Fibroblast of lung (primary cell): ENCODE results near the gene PHLDB1.

Source experiments
- EZH2 ChIP-seq: IDR thresholded peaks from 2 replicates; pipeline ENCODE4 v1.5.1; 2012; ENCODE audit warnings: low read length, control low read depth, mild to moderate bottlenecking; ENCODE audit errors: missing control alignments
- TF ChIP-seq, protein P1 (sequence below), 2 donors: IDR thresholded peaks in 1 of 2; conservative IDR thresholded peaks in 1 of 2; 1 replicate in 1 of 2; 2 replicates in 1 of 2; pipeline ENCODE4 v1.5.1; 2011 to 2012; ENCODE audit warnings: low read length in 2 of 2, control low read depth in 1 of 2, inconsistent platforms in 1 of 2, low read depth in 1 of 2, mild to moderate bottlenecking in 1 of 2

GRCh38 chr11:118627566-118627965 lies 20.2 kb downstream of the PHLDB1 start:
- TF ChIP-seq, protein P1, sequence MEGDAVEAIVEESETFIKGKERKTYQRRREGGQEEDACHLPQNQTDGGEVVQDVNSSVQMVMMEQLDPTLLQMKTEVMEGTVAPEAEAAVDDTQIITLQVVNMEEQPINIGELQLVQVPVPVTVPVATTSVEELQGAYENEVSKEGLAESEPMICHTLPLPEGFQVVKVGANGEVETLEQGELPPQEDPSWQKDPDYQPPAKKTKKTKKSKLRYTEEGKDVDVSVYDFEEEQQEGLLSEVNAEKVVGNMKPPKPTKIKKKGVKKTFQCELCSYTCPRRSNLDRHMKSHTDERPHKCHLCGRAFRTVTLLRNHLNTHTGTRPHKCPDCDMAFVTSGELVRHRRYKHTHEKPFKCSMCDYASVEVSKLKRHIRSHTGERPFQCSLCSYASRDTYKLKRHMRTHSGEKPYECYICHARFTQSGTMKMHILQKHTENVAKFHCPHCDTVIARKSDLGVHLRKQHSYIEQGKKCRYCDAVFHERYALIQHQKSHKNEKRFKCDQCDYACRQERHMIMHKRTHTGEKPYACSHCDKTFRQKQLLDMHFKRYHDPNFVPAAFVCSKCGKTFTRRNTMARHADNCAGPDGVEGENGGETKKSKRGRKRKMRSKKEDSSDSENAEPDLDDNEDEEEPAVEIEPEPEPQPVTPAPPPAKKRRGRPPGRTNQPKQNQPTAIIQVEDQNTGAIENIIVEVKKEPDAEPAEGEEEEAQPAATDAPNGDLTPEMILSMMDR (conservative IDR thresholded peaks at IDR 0.05 in 1 of 2, IDR thresholded peaks at IDR 0.05 in 1 of 2; ENCODE audit: low read depth in 1 of 2, low read length in 2 of 2), result no peak
- no peak for TF ChIP-seq EZH2
